ENCODE measurements around the gene CALHM2.

DNA sequence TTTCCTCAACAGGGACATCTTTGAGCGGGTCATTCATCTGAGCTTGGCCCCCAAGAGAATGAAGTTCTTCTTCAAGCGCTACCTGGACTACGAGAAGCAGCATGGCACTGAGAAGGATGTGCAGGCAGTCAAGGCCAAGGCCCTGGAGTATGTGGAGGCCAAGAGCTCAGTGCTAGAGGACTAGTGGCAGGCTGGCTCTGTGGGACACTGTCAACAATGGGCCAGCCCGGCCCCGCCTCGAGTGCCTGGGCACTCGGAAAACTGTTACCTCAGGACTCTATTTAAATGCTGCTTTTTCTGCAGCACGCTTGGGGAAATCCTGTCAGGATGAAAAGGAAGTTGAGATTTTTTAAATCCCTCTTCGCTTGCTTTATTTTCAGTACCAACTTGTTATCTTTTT lies 6.8 kb downstream of the CALHM2 start:
- TF ChIP-seq POLR2A (IDR thresholded peaks at IDR 0.05), result no peak
- TF ChIP-seq, protein P1, sequence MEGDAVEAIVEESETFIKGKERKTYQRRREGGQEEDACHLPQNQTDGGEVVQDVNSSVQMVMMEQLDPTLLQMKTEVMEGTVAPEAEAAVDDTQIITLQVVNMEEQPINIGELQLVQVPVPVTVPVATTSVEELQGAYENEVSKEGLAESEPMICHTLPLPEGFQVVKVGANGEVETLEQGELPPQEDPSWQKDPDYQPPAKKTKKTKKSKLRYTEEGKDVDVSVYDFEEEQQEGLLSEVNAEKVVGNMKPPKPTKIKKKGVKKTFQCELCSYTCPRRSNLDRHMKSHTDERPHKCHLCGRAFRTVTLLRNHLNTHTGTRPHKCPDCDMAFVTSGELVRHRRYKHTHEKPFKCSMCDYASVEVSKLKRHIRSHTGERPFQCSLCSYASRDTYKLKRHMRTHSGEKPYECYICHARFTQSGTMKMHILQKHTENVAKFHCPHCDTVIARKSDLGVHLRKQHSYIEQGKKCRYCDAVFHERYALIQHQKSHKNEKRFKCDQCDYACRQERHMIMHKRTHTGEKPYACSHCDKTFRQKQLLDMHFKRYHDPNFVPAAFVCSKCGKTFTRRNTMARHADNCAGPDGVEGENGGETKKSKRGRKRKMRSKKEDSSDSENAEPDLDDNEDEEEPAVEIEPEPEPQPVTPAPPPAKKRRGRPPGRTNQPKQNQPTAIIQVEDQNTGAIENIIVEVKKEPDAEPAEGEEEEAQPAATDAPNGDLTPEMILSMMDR (IDR thresholded peaks at IDR 0.05), result no peak

Measured in esophagus squamous epithelium (tissue), 4 donors.